ENCODE measurements around the gene MAB21L2.

The MAB21L2 gene

DNA sequence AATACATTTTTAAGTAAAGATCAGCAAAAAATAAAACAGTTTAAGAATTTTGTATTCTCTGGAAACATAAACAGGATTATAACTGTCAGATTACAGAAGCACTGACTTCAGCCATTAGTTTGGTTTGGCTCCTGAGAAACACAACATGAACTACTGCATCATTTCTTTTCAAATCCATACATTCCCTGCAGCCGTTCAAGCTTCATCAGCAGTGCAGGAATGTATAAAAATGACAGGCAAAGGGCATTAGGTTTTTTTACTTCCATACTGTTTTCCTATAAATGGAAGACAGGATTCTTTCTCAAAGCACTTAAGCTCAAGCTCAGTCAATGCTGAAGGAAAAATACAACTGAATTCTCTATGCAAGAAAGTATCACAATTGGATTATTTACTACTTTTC, 4.2 kb upstream of the MAB21L2 start:
- DNase-seq, result peak; percentile 86

- peak; percentile 94 for DNase-seq
These were observed 3.0 kb upstream of the MAB21L2 start for GRCh38 chr4:150578745-150579501.

GRCh38 chr4:150579551-150580234, 2.3 kb upstream of the MAB21L2 start:
- no peak for DNase-seq

DNA sequence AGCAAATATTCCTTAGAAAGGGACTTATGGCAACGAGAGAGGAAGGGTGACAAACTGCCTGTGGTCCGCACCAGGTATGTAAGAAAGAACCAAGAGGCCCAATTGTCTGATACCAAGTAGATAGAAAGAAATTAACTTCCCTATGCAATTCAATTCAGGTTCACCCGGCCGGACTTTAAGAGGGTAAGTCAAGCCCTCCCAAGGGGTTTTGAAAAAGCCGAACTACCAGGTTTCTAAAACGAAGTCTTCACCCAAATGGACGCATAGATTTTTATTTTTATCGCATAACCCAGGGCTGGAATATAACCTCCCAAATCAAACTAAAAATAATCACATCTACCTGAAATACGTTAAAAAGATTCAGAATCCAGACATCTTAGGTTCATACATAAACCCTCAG, 1.6 kb upstream of the MAB21L2 start:
- DNase-seq, result peak; percentile 85

- peak; percentile 77 for DNase-seq
These were observed 820 bp upstream of the MAB21L2 start for GRCh38 chr4:150581056-150581605.

DNA sequence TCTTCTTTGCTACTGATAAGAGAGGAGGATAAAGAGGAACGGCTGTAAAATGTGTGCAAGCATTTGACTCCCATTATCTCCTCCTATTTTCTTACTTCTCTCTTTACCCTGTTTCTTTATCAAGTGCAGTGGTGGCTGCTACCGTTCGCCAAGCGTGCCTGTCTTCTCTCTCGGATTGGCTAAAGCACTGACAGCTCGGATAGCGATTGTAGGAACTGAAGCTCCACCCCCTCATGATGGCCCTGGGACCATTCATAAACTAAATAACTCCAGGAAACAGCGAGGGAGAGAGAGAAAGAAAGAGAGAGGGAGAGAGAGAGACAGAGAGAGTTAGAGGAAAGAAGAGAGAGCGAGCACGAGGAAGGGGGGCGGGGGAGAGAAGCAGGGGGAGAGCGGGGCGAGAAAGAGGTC, 305 bp upstream of the MAB21L2 start:
- DNase-seq, result peak; percentile 97

- DNase-seq, result peak; percentile 80
These were observed 929 bp downstream of the MAB21L2 start for GRCh38 chr4:150582873-150583286.

GRCh38 chr4:150583287-150584110, 1.5 kb downstream of the MAB21L2 start:
- DNase-seq, result peak; percentile 82

GRCh38 chr4:150584111-150584915, 2.4 kb downstream of the MAB21L2 start:
- DNase-seq, result peak; percentile 80

- DNase-seq, result peak; percentile 81
These were observed 3.7 kb downstream of the MAB21L2 start for GRCh38 chr4:150585611-150586010.

- DNase-seq, result peak; percentile 63
These were observed 4.3 kb downstream of the MAB21L2 start for GRCh38 chr4:150586162-150586810.

- DNase-seq, result peak; percentile 74
These were observed 6.4 kb downstream of the MAB21L2 start for GRCh38 chr4:150588316-150588715.

- DNase-seq, result peak; percentile 67
These were observed 7.2 kb downstream of the MAB21L2 start for GRCh38 chr4:150589157-150589556.

DNA sequence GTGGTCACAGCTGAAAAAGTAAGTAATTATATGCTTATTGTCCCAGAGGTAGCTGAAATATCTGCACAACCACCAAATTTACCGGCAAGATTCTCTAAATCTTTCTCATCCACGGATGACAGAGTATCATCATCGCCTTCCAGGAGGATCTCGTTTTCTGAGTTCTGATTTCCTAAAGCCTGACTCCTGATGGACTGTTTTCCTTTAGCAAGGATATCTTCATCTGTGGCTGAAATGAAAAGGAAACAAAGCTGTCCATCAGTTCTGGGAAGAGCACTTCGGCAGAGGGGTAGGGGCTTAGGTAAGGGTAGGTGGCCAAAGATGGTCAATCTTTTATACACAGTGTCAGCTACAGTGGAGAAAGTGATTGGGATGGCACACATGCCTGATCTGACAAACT, 8.7 kb downstream of the MAB21L2 start:
- DNase-seq, result peak; percentile 51

GRCh38 chr4:150591406-150591805, 9.5 kb downstream of the MAB21L2 start:
- DNase-seq, result peak; percentile 88

DNA sequence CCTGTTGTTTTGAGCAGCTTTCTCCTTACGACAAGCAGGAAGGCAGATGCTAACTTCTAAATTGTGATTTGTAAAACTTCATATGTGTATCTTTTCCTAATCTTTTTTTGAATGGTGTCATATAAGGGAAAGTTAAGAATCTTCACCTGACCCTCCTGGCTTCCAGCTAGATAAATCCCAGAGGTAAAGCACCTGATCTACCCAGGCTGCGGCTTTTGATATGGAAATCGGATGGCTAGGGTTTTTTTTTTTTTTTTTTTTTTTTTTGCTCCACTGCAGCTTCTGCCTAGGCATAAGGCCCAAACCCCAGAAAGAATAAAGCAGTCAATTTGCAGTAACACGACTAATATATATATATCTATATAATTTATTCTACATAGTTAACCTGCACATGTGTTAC, 10.0 kb downstream of the MAB21L2 start:
- no peak for DNase-seq

- no peak for DNase-seq
These were observed 12.0 kb downstream of the MAB21L2 start for GRCh38 chr4:150593996-150594395.

- DNase-seq, result peak; percentile 20
These were observed 17.0 kb downstream of the MAB21L2 start for GRCh38 chr4:150598909-150599308.

- no peak for DNase-seq
These were observed 17.6 kb downstream of the MAB21L2 start for GRCh38 chr4:150599547-150599946.

GRCh38 chr4:150600812-150601445, 19.0 kb downstream of the MAB21L2 start:
- peak; percentile 35 for DNase-seq

DNA sequence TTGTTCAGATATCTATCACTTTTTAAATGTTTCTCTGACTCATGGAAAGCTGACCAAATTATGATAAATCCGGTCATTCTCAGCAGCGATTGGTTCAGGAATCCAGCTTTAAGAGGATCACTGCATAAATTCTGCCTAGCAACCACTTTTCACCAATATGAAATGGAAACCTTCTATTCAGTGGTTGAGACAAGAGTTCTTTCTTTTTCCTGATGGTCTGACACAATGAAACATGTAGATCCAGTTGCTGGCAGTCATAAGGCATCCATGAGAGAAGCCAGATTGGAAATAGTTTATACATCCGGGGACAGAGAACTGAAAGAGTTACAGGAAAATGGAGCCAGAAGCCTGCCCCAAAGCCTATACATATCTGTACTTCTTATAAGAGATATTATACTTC, 27.2 kb downstream of the MAB21L2 start:
- DNase-seq, result no peak
